Measurements from ENCODE around the gene MORN3. TPM values are rescaled to one million over a fixed set of nuclear protein-coding genes. Genes with fewer than 3 reads are reported as not detected.

MORN3 gene
- total and polyA plus RNA-seq, 9 of the 15 experiments (the other 6 are each of a cell fraction or from before 2014, with no cell fraction given): 0.09 to 0.27 (median 0.20) TPM

DNA sequence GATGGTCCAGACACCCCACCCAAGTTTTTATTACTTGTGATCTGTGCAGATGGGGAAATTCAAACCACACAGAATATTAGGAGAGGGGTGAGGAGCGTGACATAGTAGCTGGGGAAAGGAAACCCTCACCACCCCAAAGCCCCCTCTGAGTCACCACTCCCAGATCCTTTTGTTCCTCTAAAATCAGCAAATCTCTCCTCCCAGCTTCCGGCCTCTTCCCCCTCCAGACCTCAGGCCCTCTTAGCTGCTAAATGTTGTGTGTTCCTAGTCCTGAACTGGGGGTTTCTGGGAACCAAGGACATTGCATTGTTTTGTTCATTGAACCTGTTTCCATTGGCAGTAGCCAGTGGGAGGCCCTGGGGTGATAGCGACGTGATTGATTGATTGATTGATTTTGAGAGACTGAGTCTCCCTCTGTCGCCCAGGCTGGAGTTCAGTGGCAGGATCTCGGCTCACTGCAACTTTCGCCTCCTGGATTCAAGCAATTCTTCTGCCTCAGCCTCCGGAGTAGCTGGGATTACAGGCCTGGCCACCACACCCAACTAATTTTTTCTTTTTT is 49.0 kb downstream of the MORN3 start (continued):
- TF ChIP-seq SMARCA4 (IDR thresholded peaks at IDR 0.05): 0 out of 2 replicates have a peak, but pooled peaks have one; percentile 20
- TF ChIP-seq ARID1B (IDR thresholded peaks at IDR 0.05): 0 out of 2 replicates have a peak, but pooled peaks have one; percentile 19
- no peak for TF ChIP-seq TEAD2 (tag; IDR thresholded peaks at IDR 0.05)

DNA sequence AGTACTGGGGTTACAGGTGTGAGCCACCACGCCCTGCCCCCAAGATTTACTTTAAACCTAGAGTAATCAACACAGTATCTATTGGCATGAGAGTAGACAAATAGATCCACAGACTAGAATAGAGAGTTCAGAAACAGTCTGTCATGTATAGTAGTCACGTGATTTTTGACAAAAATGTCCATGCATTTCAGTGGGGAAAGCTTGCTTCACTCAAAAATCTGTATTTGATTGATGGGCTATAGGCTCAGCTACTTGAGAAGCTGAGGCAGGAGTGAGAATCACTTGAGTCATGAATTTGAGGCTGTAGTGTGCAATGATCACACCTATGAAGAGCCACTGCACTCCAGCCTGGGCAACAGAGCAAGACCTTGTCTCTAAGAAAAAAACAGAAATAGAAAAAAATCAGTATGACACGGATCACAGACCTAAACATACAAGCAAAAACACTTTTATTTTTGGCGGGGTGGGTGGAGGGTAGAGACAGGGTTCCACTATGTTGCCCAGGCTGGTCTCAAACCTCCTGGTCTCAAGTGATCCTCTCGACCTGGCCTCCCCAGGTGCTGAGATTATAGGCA is 50.7 kb downstream of the MORN3 start:
- Histone ChIP-seq H3K36me3 (ENCODE audit: control insufficient read depth, insufficient read depth, low read length) (no peaks in the 10 kb centered on the region), H3K9ac (ENCODE audit: insufficient read depth in 1 of 2, low read depth in 2 of 2, low read length in 2 of 2) (no peak overlapping the region), H4K20me1 (replicated peaks; ENCODE audit: control insufficient read depth, insufficient read depth, low read length) (no peaks in the 10 kb centered on the region), H3K4me2 (ENCODE audit: insufficient read depth, low read length) (no peak overlapping the region), H2AFZ (ENCODE audit: low read depth, low read length) (no peak overlapping the region), H3K27me3 (ENCODE audit: control insufficient read depth in 2 of 2, insufficient read depth in 2 of 2, low read length in 2 of 2) (no peaks in the 10 kb centered on the region), H3K79me2 (ENCODE audit: control insufficient read depth, insufficient read depth, low read length) (no peaks in the 10 kb centered on the region), H3K27ac (ENCODE audit: extremely low read depth, low read depth, low read length) (no peak overlapping the region), H3K4me3 (no peak overlapping the region), H3K9me1 (ENCODE audit: control insufficient read depth, insufficient read depth, low read length) (no peaks in the 10 kb centered on the region), H3K4me1 (replicated peaks in 1 of 2; ENCODE audit: control insufficient read depth in 2 of 2, insufficient read depth in 2 of 2, low read length in 2 of 2) (peaks cover 0 to 11% of the 10 kb centered on the region in 2 experiments; a peak in 3 of 5 replicates), H3K9me3 (replicated peaks; ENCODE audit: control insufficient read depth, insufficient read depth, low read depth, low read length) (no peaks in the 10 kb centered on the region)
- DNase-seq (ENCODE audit: extremely low read depth in 1 of 4, low spot score in 3 of 4) (no peak), ATAC-seq (no peak), FAIRE-seq (no peak)
- POLR2A ChIA-PET: interaction anchor here (2.0 kb wide), 1 partner anchor 9 kb away, joined by 5 read pairs; no protein-coding TSS in a partner anchor
- BruUV-seq (replicated peaks): no TSS peak
- WGBS (ENCODE audit: insufficient coverage, low coverage, missing lambda C conversion rate): 40% methylated on average over 5 of the region's 5 CpGs
- CTCF ChIA-PET (ENCODE audit: low intra/inter-chr PET ratio): no interaction called here
- in situ Hi-C loops (cut with MboI) (loop anchor here (5.0 kb wide), 1 partner anchor 56 kb away; no protein-coding TSS in a partner anchor), intact Hi-C loops (cut with micrococcal nuclease) (no loop called here)
- TF ChIP-seq, protein P1, sequence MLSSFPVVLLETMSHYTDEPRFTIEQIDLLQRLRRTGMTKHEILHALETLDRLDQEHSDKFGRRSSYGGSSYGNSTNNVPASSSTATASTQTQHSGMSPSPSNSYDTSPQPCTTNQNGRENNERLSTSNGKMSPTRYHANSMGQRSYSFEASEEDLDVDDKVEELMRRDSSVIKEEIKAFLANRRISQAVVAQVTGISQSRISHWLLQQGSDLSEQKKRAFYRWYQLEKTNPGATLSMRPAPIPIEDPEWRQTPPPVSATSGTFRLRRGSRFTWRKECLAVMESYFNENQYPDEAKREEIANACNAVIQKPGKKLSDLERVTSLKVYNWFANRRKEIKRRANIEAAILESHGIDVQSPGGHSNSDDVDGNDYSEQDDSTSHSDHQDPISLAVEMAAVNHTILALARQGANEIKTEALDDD (IDR thresholded peaks at IDR 0.05): no peak
- TF ChIP-seq SMARCC2 (IDR thresholded peaks at IDR 0.05; ENCODE audit: low read depth) (no peak), MEIS2 (IDR thresholded peaks at IDR 0.05; ENCODE audit: partially characterized antibody) (peak; percentile 56), SOX6 (IDR thresholded peaks at IDR 0.05) (no peak), ZNF717 (CRISPR knock-in tag; IDR thresholded peaks at IDR 0.05) (no peak), ZNF23 (CRISPR knock-in tag; IDR thresholded peaks at IDR 0.05) (no peak), TOE1 (IDR thresholded peaks at IDR 0.05; ENCODE audit: borderline replicate concordance) (0 out of 2 replicates have a peak, but pooled peaks have one; percentile 43), TOE1 (CRISPR knock-in tag; IDR thresholded peaks at IDR 0.05; ENCODE audit: borderline replicate concordance, low read depth) (no peak)
- TF ChIP-seq, protein P2, sequence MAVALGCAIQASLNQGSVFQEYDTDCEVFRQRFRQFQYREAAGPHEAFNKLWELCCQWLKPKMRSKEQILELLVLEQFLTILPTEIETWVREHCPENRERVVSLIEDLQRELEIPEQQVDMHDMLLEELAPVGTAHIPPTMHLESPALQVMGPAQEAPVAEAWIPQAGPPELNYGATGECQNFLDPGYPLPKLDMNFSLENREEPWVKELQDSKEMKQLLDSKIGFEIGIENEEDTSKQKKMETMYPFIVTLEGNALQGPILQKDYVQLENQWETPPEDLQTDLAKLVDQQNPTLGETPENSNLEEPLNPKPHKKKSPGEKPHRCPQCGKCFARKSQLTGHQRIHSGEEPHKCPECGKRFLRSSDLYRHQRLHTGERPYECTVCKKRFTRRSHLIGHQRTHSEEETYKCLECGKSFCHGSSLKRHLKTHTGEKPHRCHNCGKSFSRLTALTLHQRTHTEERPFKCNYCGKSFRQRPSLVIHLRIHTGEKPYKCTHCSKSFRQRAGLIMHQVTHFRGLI (CRISPR knock-in tag; IDR thresholded peaks at IDR 0.05): no peak
- TF ChIP-seq, protein P3, sequence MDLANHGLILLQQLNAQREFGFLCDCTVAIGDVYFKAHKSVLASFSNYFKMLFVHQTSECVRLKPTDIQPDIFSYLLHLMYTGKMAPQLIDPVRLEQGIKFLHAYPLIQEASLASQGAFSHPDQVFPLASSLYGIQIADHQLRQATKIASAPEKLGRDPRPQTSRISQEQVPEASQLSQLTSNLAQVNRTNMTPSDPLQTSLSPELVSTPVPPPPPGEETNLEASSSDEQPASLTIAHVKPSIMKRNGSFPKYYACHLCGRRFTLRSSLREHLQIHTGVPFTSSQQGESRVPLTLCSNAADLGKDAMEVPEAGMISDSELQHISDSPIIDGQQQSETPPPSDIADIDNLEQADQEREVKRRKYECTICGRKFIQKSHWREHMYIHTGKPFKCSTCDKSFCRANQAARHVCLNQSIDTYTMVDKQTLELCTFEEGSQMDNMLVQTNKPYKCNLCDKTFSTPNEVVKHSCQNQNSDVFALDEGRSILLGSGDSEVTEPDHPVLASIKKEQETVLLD (IDR thresholded peaks at IDR 0.05): no peak
- TF ChIP-seq, protein P4, sequence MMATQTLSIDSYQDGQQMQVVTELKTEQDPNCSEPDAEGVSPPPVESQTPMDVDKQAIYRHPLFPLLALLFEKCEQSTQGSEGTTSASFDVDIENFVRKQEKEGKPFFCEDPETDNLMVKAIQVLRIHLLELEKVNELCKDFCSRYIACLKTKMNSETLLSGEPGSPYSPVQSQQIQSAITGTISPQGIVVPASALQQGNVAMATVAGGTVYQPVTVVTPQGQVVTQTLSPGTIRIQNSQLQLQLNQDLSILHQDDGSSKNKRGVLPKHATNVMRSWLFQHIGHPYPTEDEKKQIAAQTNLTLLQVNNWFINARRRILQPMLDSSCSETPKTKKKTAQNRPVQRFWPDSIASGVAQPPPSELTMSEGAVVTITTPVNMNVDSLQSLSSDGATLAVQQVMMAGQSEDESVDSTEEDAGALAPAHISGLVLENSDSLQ (IDR thresholded peaks at IDR 0.05): peak; percentile 35; the same call in 1 of the 2 replicates
- TF ChIP-seq, protein P5, sequence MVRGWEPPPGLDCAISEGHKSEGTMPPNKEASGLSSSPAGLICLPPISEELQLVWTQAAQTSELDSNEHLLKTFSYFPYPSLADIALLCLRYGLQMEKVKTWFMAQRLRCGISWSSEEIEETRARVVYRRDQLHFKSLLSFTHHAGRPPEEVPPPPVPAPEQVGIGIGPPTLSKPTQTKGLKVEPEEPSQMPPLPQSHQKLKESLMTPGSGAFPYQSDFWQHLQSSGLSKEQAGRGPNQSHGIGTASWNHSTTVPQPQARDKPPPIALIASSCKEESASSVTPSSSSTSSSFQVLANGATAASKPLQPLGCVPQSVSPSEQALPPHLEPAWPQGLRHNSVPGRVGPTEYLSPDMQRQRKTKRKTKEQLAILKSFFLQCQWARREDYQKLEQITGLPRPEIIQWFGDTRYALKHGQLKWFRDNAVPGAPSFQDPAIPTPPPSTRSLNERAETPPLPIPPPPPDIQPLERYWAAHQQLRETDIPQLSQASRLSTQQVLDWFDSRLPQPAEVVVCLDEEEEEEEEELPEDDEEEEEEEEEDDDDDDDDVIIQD (CRISPR knock-in tag; IDR thresholded peaks at IDR 0.05): no peak
